GM19328 (cell line): Measurements from ENCODE around the gene ZKSCAN3.
"Not testable (repeated sequence)": the region's sequence is repeated elsewhere in the genome, so short reads cannot be mapped to it uniquely, and the experiment has no call there.

Experiments
- ATAC-seq: cut with Tn5 transposase; IDR thresholded peaks from one replicate; pipeline ENCODE4 v1.9.1; 2021; ENCODE audit warnings: mild to moderate bottlenecking, moderate library complexity; ENCODE audit not compliant: unreplicated experiment

Gene ZKSCAN3

DNA sequence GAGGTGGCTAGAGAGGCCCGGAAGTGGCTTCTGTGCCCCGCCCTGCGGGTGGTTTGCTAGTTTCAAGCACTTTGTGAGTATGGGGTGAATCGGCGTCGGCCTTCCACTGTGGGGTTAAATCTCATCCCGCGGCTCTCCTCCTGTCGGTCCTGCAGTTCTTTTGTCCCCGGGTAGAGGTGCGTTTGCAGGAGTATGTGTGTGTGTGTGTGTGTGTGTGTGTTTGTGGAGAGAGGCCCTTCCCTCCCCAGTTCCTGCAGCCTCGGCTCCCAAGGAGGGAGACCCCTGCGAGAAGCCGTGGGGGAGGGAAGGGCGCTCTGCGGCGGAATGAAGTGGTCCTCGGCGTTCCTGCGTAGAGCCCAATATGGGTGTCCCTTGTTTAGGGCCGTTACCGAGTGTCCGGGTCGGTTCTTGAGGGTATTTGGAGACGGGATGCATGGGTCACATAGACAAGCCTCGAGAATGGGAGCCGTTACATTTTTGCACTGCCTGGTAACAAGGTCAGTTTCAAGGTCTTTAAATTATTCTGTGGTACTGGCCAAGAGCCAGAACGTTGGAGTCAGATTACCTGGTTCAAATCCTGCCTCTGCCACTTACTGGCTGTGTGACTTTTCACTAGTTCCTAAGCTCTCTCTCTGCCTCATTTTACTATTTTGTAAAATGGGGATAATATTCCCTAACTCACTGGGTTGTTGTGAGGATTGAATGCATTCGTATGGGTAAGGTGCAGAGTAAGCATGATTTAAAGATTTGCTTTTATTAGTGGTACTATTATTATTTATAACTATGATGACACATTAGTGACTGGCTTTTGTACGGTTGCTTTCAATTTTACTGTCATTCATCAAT lies at the start of gene ZKSCAN3:
ZKSCAN3 (plus strand) TSS at position 56 of the 846 bp plus-strand sequence. CDS start 9,640 bp downstream, outside the sequence.
- peak; percentile 99 for ATAC-seq

DNA sequence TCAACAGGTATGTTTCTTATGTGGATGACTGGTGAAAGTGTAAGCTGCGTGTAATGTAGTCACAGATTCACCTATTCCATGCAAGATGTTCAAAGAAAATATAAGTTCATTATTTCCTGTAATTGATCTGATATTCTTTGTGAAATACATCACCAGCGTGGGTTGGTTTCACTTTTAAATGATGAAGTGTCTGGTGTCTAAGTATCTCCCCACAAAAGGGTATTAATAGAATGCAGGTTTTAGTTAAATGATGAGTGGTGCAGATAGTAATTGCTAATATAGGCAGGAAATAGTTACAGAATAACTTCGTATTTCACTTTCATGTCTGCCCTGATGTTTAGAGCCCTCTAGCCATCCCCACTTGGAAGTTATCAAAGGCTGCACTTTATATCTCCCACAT lies 46.2 kb upstream of the ZKSCAN3 start:
- peak; percentile 79 for ATAC-seq

- ATAC-seq = not testable (repeated sequence)
Measured at GRCh38 chr6:28306363-28306762, 43.4 kb upstream of the ZKSCAN3 start.

DNA sequence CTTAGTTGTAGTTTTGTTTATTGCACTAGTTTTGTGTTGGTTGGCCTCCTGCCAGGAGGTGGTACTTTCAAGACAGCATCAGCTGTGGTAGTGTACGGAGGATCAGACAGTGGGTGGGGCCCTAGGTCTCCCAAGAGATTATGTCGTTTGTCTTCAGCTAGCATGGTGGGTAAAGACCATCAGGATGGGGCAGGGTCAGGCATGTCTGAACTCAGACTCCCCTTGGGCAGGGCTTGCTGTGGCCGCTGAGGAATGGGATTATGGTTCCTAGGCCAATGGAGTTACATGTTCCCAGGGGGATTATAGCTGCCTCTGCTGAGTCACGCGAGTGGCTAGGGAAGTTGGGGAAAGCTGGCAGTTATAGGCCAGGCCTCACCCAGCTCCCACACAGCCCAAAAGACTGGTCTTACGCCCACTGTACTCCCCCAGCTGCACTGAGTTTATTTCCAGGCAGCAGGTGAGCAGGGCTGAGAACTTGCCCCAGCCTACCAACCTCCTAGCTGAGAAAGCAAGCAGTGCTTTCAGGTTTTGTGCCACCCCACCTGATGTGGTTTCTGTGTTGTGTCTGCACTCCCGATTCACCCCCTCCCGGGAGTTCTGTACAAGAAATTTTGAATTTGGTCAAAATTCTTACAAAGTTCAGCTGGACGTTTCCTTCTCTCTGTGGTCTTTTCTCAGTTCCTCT lies 38.5 kb upstream of the ZKSCAN3 start:
- no peak for ATAC-seq

GRCh38 chr6:28312939-28313338 lies 36.8 kb upstream of the ZKSCAN3 start:
- ATAC-seq = no peak

DNA sequence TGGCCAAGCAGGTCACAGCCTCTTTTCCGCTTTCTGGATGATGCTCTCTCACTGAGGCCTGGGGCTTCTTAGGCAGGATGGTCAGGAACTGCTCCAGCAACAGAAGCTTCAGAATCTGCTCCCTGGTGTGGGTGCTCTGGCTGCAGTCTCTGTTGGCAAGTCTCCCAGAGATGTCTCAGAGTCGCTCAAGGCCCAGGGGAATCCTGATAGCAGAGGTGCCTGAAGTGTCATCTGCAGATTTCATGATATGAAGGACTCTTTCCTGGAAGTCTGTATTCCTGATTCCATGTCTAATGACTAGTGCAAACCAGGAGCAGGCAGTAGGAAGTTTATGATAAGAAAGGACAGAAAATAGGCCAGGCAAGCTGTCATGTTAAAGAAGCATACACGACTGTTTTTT lies 34.1 kb upstream of the ZKSCAN3 start:
- ATAC-seq = no peak

DNA sequence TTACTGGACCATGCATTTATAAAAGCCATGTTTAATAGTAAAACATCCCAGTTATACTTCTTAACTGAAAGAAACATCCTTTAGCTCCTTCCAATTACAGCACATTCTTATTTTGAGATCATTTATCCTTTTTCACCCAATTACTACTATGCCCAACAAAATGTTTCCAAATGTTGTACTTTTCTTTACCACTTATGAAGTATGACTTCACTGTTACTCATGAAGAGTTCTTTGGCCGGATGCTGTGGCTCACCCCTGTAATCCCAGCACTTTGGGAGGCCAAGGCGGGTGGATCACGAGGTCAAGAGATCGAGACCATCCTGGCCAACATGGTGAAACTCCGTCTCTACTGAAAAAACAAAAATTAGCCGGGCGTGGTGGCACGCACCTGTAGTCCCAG lies 31.9 kb upstream of the ZKSCAN3 start:
- not testable (repeated sequence) for ATAC-seq

GRCh38 chr6:28322661-28323060 lies 27.1 kb upstream of the ZKSCAN3 start:
- ATAC-seq = no peak

GRCh38 chr6:28323813-28324424 lies 25.8 kb upstream of the ZKSCAN3 start:
- no peak for ATAC-seq

- ATAC-seq = no peak
Measured at GRCh38 chr6:28326371-28326948, 23.3 kb upstream of the ZKSCAN3 start.

DNA sequence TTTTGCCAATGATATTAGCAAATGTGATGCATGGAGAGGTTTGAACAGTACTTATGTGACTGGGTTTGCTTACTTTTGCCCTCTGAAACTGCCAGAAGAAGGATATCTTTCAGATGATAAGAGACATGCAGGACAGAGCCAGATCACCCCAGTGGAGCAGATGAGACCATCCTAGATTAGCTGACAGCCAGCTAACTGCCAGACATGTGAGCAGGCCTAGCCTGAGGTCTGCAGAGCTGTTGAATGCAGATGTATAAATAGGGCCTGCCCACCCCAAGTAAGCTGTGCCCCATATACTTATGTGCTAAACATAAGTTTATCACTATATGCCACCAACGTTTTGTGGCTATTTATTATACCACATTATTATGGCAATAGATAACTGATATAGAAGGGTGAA lies 19.7 kb upstream of the ZKSCAN3 start:
- no peak for ATAC-seq

DNA sequence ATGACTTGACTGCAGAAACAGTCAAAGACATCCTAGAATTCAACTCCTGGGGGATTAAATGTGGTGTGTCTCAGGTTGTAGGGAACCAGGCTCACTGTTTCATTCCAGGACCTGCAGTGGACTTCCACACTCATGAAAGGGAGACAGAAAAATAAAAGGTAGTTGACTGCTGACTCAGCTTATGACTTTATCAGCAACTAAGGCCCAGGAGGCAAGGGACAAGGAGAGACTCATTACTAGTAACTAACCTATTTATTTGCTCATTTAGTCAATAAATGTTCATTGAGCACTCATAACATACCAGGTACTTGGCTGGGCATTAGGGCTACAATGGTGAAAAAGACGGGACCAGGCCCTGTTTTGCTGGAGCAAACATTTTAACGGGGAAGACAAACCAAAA lies 16.7 kb upstream of the ZKSCAN3 start:
- no peak for ATAC-seq

- no peak for ATAC-seq
Measured at GRCh38 chr6:28333599-28334018, 16.1 kb upstream of the ZKSCAN3 start.

DNA sequence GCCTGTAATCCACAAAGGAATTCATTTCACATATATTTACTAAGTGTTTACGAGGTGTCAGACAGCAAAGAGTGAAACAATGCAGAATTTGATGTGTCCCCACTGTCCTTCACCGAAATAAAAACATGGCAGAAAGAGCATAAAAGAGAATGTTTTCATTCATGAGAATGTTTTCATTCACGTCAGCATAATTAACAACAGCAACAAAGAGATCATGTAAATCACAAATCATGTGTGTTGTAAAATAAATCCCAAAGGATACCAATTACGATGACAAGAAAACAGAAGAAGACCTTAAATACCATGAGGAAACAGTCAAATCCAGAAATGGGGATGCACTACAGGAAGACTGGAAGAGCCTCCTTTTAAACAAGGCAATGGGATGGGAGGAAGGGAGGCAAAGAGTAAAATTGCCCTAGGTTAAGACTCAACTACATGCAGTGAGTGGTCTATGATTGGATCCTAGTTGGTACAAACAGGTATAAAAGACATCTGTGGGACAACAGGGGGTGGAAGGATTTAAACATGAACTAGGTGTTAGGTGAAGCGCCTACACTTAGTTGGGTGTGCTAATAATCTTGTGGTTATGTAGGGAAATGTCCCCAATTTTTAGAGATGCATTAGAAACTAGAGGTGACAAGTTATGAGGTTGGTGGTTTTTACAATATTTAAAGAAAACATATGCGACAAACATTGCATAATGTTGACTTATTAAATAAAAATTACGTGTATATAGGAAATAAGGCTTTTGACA lies 15.3 kb upstream of the ZKSCAN3 start:
- no peak for ATAC-seq

- ATAC-seq = no peak
Measured at GRCh38 chr6:28335040-28335563, 14.6 kb upstream of the ZKSCAN3 start.

- ATAC-seq = peak; percentile 80
Measured at GRCh38 chr6:28335564-28336283, 14.0 kb upstream of the ZKSCAN3 start, which contains the start of gene ZSCAN31. Gene ZSCAN31 (minus strand): TSS chr6:28336148. CDS start chr6:28329683, 6,465 bp downstream.

GRCh38 chr6:28336284-28337120 lies 13.2 kb upstream of the ZKSCAN3 start:
- peak; percentile 43 for ATAC-seq

GRCh38 chr6:28337121-28337520 lies 12.6 kb upstream of the ZKSCAN3 start:
- no peak for ATAC-seq
